Coronary artery (tissue), 2 donors: ENCODE data around the gene MYO7B.

Experiments
- DNase-seq: peaks from one replicate; pipeline ENCODE4 v3.0.0-alpha.2; 2017; ENCODE audit warnings: low spot score
- H3K27ac ChIP-seq, 2 donors: fragments of 200-600 bp; sonication (generic); one replicate each; pipeline ENCODE4 v1.5.1; 2016 to 2019
- H3K4me3 ChIP-seq: fragments of 200-600 bp; sonication (generic); 2 replicates; pipeline ENCODE4 v1.5.1; 2016; ENCODE audit warnings: mild to moderate bottlenecking, moderate library complexity
- CTCF ChIP-seq: fragments of 200-600 bp; sonication (generic); IDR thresholded peaks from one replicate; pipeline ENCODE4 v1.5.1; 2019; ENCODE audit warnings: antibody characterized with exemption

MYO7B gene

GRCh38 chr2:127504552-127505430 is 30.7 kb upstream of the MYO7B start:
- H3K4me3 ChIP-seq: no peak overlapping the region
- H3K27ac ChIP-seq: no peak overlapping the region
- TF ChIP-seq CTCF: no peak
- no peak for DNase-seq

GRCh38 chr2:127506510-127506909 is 29.0 kb upstream of the MYO7B start:
- no peak for TF ChIP-seq CTCF
- H3K27ac ChIP-seq: no peak overlapping the region
- no peak overlapping the region for H3K4me3 ChIP-seq
- no peak for DNase-seq

GRCh38 chr2:127508023-127508630 is 27.4 kb upstream of the MYO7B start:
- DNase-seq: no peak
- Histone ChIP-seq H3K27ac (peak overlapping the region; percentile 28 to 71), H3K4me3 (no peak overlapping the region)
- TF ChIP-seq CTCF: no peak

GRCh38 chr2:127508631-127509034 is 26.9 kb upstream of the MYO7B start:
- DNase-seq: peak; percentile 87
- TF ChIP-seq CTCF: no peak
- Histone ChIP-seq H3K27ac (peak overlapping the region; percentile 28 to 71), H3K4me3 (no peak overlapping the region)

GRCh38 chr2:127510073-127510472 is 25.4 kb upstream of the MYO7B start:
- TF ChIP-seq CTCF: no peak
- DNase-seq: no peak
- Histone ChIP-seq H3K4me3 (no peak overlapping the region), H3K27ac (no peak overlapping the region)

GRCh38 chr2:127511090-127511695 is 24.3 kb upstream of the MYO7B start:
- Histone ChIP-seq H3K4me3 (no peak overlapping the region), H3K27ac (no peak overlapping the region)
- no peak for DNase-seq
- no peak for TF ChIP-seq CTCF
